Renal pelvis (tissue), 4 donors: ENCODE data around the gene GLCCI1. TPM values are rescaled to one million over a fixed set of nuclear protein-coding genes. Genes with fewer than 3 reads are reported as not detected.
"Not testable (repeated sequence)": the region's sequence is repeated elsewhere in the genome, so short reads cannot be mapped to it uniquely, and the experiment has no call there.

Experiments
- DNase-seq: peaks from one replicate; pipeline ENCODE4 v3.0.0-alpha.2; 2013
- polyA plus RNA-seq, 3 donors: library from polyadenylated mRNA; unstranded; fragments of 120-200 nt; gene quantifications; one replicate each; pipeline ENCODE4 v1.2.1, GENCODE V29; 2013; ENCODE audit not compliant: insufficient read length in 3 of 3

The GLCCI1 gene
- polyA plus RNA-seq, 3 donors, result 26.0 to 40.4 (median 32.8) TPM

GRCh38 chr7:8042796-8043535, 74.4 kb downstream of the GLCCI1 start:
- DNase-seq, result no peak

- DNase-seq, result no peak
Measured at GRCh38 chr7:8044761-8045430, 76.3 kb downstream of the GLCCI1 start.

GRCh38 chr7:8048067-8048466, 79.5 kb downstream of the GLCCI1 start:
- DNase-seq, result not testable (repeated sequence)

DNA sequence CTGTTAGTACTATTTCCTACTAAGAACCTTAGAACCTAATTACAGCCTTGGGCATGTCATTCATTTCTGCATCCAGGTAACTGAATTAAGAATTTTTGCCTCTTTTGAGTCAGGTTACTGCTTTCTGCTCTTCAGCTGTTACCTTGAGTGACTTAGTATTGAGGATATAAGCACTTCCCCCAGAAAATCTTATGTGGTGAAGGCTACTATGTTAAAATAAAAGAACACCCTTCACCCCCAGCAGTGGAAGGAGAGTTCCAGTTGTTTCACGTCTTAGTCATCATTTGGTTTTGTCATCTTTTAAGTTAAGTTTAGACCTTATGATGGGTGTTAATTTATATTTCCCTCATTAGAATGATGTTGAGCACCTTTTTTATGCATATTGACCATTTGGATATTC, 82.8 kb downstream of the GLCCI1 start:
- DNase-seq, result no peak

GRCh38 chr7:8051998-8052397, 83.4 kb downstream of the GLCCI1 start:
- no peak for DNase-seq

DNA sequence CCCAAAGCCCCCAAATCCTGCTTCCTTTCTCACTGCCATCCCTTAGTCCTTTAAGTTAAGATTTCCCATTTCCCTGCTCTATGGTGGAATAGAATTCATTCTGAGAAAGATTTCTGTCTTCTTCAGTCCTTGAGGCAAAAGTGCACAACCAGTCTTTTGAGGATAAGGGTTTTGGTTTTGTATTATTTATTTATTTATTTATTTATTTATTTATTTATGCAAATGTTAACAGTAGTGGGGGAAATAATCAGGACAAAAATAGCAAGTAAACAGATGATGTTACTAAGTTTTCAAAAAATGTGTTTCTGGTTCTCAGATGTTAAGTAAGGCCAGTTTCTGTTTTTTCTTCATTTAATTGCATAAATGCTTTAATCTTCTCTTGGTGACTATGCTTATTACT, 84.2 kb downstream of the GLCCI1 start:
- no peak for DNase-seq

- no peak for DNase-seq
Measured at GRCh38 chr7:8056439-8056838, 87.8 kb downstream of the GLCCI1 start.

- DNase-seq, result no peak
Measured at GRCh38 chr7:8057566-8057965, 89.0 kb downstream of the GLCCI1 start.

- DNase-seq, result no peak
Measured at GRCh38 chr7:8058322-8058721, 89.7 kb downstream of the GLCCI1 start.

GRCh38 chr7:8058852-8059251, 90.3 kb downstream of the GLCCI1 start:
- DNase-seq, result no peak

- no peak for DNase-seq
Measured at GRCh38 chr7:8060241-8060640, 91.6 kb downstream of the GLCCI1 start.

GRCh38 chr7:8063300-8063699, 94.7 kb downstream of the GLCCI1 start:
- not testable (repeated sequence) for DNase-seq

- DNase-seq, result no peak
Measured at GRCh38 chr7:8063706-8064297, 95.2 kb downstream of the GLCCI1 start.

GRCh38 chr7:8064828-8065227, 96.2 kb downstream of the GLCCI1 start:
- no peak for DNase-seq

DNA sequence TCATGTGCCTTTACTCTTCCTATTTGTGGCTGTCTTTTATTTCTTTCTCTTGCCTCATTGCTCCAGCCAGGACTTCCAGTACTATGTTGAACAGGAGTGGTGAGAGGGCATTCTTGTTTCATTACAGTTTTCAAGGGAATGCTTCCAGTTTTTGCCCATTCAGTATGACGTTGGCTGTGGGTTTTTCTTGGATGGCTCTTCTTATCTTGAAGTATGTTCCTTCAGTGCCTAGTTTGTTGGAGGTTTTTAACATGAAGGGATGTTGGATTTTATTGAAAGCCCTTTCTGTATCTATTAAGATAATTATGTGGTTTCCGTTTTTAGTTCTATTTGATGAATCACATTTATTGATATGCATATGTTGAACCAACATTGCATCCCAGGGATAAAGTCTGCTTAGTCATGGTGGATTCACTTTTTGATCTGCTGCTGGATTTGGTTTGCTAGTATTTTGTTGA, 96.8 kb downstream of the GLCCI1 start:
- DNase-seq, result no peak

DNA sequence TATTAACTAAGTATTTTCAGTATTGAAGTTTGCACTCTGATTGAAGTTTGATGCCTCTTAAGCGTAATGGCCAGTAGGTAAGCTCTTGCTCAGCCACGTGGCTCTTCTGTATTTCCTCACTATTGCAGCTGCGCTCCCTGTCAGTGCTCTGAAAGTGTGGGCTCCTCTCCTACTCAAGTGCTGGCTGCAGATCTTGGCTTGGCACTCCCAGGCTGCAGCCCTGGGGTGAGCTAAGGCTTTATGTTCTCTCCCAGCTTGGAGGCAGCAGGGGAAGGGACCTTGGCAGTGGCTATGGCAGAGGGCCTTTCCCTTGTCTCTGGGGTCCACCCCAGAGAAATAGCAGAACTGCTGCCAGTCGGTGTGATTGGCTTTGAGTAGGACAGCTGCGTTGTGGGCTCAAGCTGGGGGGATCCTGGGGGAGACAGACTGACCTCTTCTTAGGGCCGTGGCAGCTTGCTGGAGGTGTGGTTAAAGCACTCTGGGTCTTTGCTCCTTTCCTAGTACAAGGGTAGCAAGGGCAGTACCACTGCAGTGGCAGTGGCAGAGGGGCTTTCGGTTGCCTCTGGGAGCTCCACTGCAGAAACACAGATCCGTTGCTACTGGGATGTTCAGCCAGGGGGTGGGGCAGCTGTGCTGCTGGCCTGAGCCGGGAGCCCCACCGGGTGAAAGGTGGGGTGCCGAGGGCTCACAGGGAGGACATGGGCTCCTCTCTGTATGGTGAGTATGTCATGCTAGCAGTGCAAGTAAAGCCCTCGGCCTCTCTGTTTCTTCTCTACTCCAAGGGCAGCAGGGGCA, 100.5 kb downstream of the GLCCI1 start:
- DNase-seq, result no peak

GRCh38 chr7:8070451-8071180, 102.0 kb downstream of the GLCCI1 start:
- no peak for DNase-seq

DNA sequence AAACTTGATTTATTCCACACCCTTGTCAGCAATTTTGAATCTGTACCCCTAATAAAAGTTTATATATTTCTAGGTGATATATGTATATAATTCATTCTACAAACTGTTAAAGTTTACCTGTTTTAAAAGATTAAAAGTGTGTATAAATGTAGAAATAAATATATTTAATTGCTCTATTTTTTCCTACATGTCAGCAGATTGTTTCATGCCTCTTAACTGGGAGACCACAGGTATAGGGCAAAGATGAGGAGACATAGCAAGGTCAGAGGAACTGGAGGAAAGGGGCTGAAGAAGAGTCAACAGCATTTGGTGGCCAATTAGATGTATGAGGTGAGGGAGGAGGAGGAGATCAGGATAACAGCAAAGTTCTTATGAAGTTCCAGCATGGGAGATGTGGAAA, 109.8 kb downstream of the GLCCI1 start:
- DNase-seq, result no peak

- DNase-seq, result no peak
Measured at GRCh38 chr7:8082762-8083161, 114.2 kb downstream of the GLCCI1 start.

GRCh38 chr7:8084836-8085235, 116.2 kb downstream of the GLCCI1 start:
- DNase-seq, result no peak

GRCh38 chr7:8085420-8085819, 116.8 kb downstream of the GLCCI1 start:
- DNase-seq, result no peak

DNA sequence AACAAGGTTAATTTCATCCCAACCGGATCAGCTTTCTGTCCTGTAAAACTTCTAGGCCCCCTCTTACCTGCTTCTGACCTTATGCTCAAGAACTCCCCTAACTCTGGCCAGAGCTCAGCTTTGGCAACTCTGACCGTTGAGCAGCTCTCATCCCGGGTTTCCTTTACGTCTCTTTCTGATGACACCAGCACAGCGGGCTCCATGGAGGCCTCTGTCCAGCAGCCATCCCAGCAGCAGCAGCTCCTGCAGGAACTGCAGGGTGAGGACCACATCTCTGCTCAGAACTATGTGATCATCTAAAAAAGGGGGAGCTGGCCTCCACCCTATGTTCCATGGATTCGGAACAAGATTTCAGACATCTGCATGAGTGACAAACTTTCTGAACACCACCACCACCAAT, 117.6 kb downstream of the GLCCI1 start:
- DNase-seq, result no peak
